Osteoblast (primary cell): Measurements from ENCODE around the gene TBC1D23. TPM values are rescaled to one million over a fixed set of nuclear protein-coding genes. Genes with fewer than 3 reads are reported as not detected.
"Not testable (repeated sequence)": the region's sequence is repeated elsewhere in the genome, so short reads cannot be mapped to it uniquely, and the experiment has no call there.

Source experiments
- DNase-seq: peaks from one replicate; pipeline ENCODE4 v3.0.0; 2011; ENCODE audit warnings: low spot score, mixed read lengths; ENCODE audit not compliant: insufficient read length; ENCODE audit errors: missing footprints
- H2AFZ ChIP-seq: 2 replicates; pipeline ENCODE4 v1.6.0; 2011; ENCODE audit warnings: mild to moderate bottlenecking, low read length
- H3K27ac ChIP-seq: 2 replicates; pipeline ENCODE4 v1.5.1; 2011; ENCODE audit warnings: mild to moderate bottlenecking, low read depth, low read length, moderate library complexity
- H3K27me3 ChIP-seq: 2 replicates; pipeline ENCODE4 v1.6.0; 2012; ENCODE audit warnings: mild to moderate bottlenecking, control low read depth, inconsistent platforms, low read length, moderate library complexity; ENCODE audit not compliant: insufficient read depth
- H3K36me3 ChIP-seq: 2 replicates; pipeline ENCODE4 v1.5.1; 2011; ENCODE audit warnings: mild to moderate bottlenecking, low read length, control low read depth, moderate library complexity; ENCODE audit not compliant: insufficient read depth
- H3K4me1 ChIP-seq: 2 replicates; pipeline ENCODE4 v1.5.1; 2011; ENCODE audit warnings: mild to moderate bottlenecking, low read length, control low read depth, moderate library complexity; ENCODE audit not compliant: insufficient read depth
- H3K4me2 ChIP-seq: 2 replicates; pipeline ENCODE4 v1.6.0; 2011; ENCODE audit warnings: mild to moderate bottlenecking, low read length; ENCODE audit not compliant: insufficient read depth
- H3K4me3 ChIP-seq: fragments of 200-600 bp; sonication (generic); 3 replicates; pipeline ENCODE4 v1.5.1; 2012; ENCODE audit warnings: mild to moderate bottlenecking, low read length, inconsistent platforms; ENCODE audit not compliant: insufficient read depth
- H3K79me2 ChIP-seq: 2 replicates; pipeline ENCODE4 v1.6.0; 2012; ENCODE audit warnings: mild to moderate bottlenecking, low read length, control low read depth, inconsistent platforms; ENCODE audit not compliant: insufficient read depth
- H3K9me3 ChIP-seq: 2 replicates; pipeline ENCODE4 v1.5.1; 2011; ENCODE audit warnings: low read depth, low read length, control low read depth
- H4K20me1 ChIP-seq: 2 replicates; pipeline ENCODE4 v1.6.0; 2012; ENCODE audit warnings: mild to moderate bottlenecking, low read length, control low read depth; ENCODE audit not compliant: insufficient read depth
- total RNA-seq: library from RNA; depleted of rRNA; stranded (reverse); fragments of >200 nt; gene quantifications from 2 replicates; pipeline ENCODE4 v1.2.3, GENCODE V29; 2012
- TF ChIP-seq, protein P1 (sequence below): IDR thresholded peaks from 2 replicates; pipeline ENCODE4 v1.5.1; 2011; ENCODE audit warnings: mild to moderate bottlenecking, low read depth, low read length, moderate library complexity; ENCODE audit errors: extremely low read depth

The TBC1D23 gene
- total RNA-seq, 1 donor = 64.4 TPM

DNA sequence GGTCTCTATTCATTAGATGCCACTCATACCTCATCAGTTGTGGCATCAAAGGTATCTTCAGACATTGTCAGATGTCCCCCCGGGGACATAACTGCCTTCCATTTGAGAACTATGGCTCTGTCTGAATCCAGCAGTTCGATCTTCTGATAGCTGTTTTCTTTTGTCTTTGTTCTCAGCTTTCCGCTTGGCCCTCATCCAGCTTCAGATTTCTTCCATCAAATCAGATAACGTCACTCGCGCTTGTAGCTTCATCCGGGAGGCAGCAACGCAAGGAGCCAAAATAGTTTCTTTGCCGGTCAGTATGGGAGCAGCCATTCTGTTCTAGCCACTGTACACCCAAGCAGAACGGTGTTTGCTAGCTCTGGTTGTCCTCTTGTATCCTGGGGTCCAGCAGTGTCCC lies 78.1 kb downstream of the TBC1D23 start:
- H3K27me3 ChIP-seq = no peaks in the 10 kb centered on the region
- H3K4me2 ChIP-seq = no peak overlapping the region
- no peaks in the 10 kb centered on the region for H4K20me1 ChIP-seq
- H3K36me3 ChIP-seq = peaks cover 30% of the 10 kb centered on the region
- no peak overlapping the region for H3K27ac ChIP-seq
- H3K4me3 ChIP-seq = no peak overlapping the region
- no peaks in the 10 kb centered on the region for H3K9me3 ChIP-seq
- H3K4me1 ChIP-seq = peaks cover 11% of the 10 kb centered on the region
- TF ChIP-seq, protein P1, sequence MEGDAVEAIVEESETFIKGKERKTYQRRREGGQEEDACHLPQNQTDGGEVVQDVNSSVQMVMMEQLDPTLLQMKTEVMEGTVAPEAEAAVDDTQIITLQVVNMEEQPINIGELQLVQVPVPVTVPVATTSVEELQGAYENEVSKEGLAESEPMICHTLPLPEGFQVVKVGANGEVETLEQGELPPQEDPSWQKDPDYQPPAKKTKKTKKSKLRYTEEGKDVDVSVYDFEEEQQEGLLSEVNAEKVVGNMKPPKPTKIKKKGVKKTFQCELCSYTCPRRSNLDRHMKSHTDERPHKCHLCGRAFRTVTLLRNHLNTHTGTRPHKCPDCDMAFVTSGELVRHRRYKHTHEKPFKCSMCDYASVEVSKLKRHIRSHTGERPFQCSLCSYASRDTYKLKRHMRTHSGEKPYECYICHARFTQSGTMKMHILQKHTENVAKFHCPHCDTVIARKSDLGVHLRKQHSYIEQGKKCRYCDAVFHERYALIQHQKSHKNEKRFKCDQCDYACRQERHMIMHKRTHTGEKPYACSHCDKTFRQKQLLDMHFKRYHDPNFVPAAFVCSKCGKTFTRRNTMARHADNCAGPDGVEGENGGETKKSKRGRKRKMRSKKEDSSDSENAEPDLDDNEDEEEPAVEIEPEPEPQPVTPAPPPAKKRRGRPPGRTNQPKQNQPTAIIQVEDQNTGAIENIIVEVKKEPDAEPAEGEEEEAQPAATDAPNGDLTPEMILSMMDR = no peak
- DNase-seq = no peak
- peaks cover 17% of the 10 kb centered on the region for H3K79me2 ChIP-seq
- H2AFZ ChIP-seq = no peak overlapping the region

GRCh38 chr3:100339786-100340185 lies 79.0 kb downstream of the TBC1D23 start:
- TF ChIP-seq, protein P1 = no peak
- H3K36me3 ChIP-seq = peaks cover 30% of the 10 kb centered on the region
- DNase-seq = no peak

GRCh38 chr3:100340527-100340926 lies 79.7 kb downstream of the TBC1D23 start:
- Histone ChIP-seq H2AFZ (no peak overlapping the region), H3K36me3 (peaks cover 36% of the 10 kb centered on the region), H3K79me2 (peaks cover 5% of the 10 kb centered on the region), H3K9me3 (no peaks in the 10 kb centered on the region), H3K27me3 (no peaks in the 10 kb centered on the region), H3K4me1 (no peaks in the 10 kb centered on the region), H3K4me2 (no peak overlapping the region), H3K27ac (no peak overlapping the region), H4K20me1 (no peaks in the 10 kb centered on the region), H3K4me3 (no peak overlapping the region)
- no peak for DNase-seq
- TF ChIP-seq, protein P1 = no peak

More at GRCh38 chr3:100339786-100340185, 79.0 kb downstream of the TBC1D23 start:
- Histone ChIP-seq H3K4me1 (peaks cover 7% of the 10 kb centered on the region), H3K79me2 (peaks cover 12% of the 10 kb centered on the region), H3K27me3 (no peaks in the 10 kb centered on the region), H2AFZ (no peak overlapping the region), H3K27ac (no peak overlapping the region), H3K4me3 (no peak overlapping the region), H3K9me3 (no peaks in the 10 kb centered on the region), H3K4me2 (no peak overlapping the region), H4K20me1 (no peaks in the 10 kb centered on the region)

- Histone ChIP-seq H3K4me2 (no peak overlapping the region), H3K79me2 (no peaks in the 10 kb centered on the region), H3K27ac (no peak overlapping the region), H4K20me1 (no peaks in the 10 kb centered on the region), H3K4me3 (no peak overlapping the region), H3K36me3 (peaks cover 52% of the 10 kb centered on the region), H2AFZ (no peak overlapping the region), H3K9me3 (no peaks in the 10 kb centered on the region), H3K27me3 (no peaks in the 10 kb centered on the region), H3K4me1 (no peaks in the 10 kb centered on the region)
- DNase-seq = no peak
- TF ChIP-seq, protein P1 = no peak
Measured at GRCh38 chr3:100348727-100349126, 87.9 kb downstream of the TBC1D23 start.

DNA sequence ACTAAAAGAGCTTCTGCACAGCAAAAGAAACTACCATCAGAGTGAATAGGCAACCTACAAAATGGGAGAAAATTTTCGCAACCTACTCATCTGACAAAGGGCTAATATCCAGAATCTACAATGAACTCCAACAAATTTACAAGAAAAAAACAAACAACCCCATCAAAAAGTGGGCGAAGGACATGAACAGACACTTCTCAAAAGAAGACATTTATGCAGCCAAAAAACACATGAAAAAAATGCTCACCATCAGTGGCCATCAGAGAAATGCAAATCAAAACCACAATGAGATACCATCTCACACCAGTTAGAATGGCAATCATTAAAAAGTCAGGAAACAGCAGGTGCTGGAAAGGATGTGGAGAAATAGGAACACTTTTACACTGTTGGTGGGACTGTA lies 91.0 kb downstream of the TBC1D23 start:
- not testable (repeated sequence) for H3K27me3 ChIP-seq, H3K4me1 ChIP-seq
- peaks cover 50% of the 10 kb centered on the region for H3K36me3 ChIP-seq

More for the DNA sequence above, 91.0 kb downstream of the TBC1D23 start:
- not testable (repeated sequence) for H3K4me3 ChIP-seq, H2AFZ ChIP-seq, H3K27ac ChIP-seq, H4K20me1 ChIP-seq, H3K4me2 ChIP-seq, H3K79me2 ChIP-seq, DNase-seq, H3K9me3 ChIP-seq
